GM12801 (cell line): Measurements from ENCODE around the gene LRRC61.

Experiments
- CTCF ChIP-seq: IDR thresholded peaks from one replicate; pipeline ENCODE4 v1.5.1; 2011; ENCODE audit warnings: control low read depth; ENCODE audit not compliant: insufficient read length; ENCODE audit errors: extremely low read depth

The LRRC61 gene

GRCh38 chr7:150361807-150362621, 38.9 kb downstream of the LRRC61 start:
- TF ChIP-seq CTCF, result no peak

- no peak for TF ChIP-seq CTCF
Measured at GRCh38 chr7:150363370-150363769, 40.2 kb downstream of the LRRC61 start.

GRCh38 chr7:150363872-150364271, 40.7 kb downstream of the LRRC61 start:
- TF ChIP-seq CTCF, result no peak

- TF ChIP-seq CTCF, result no peak
Measured at GRCh38 chr7:150365194-150365593, 42.0 kb downstream of the LRRC61 start.

GRCh38 chr7:150365673-150366398, 42.7 kb downstream of the LRRC61 start:
- TF ChIP-seq CTCF, result no peak

GRCh38 chr7:150367677-150368095, 44.5 kb downstream of the LRRC61 start:
- no peak for TF ChIP-seq CTCF

- no peak for TF ChIP-seq CTCF
Measured at GRCh38 chr7:150368096-150368883, 45.1 kb downstream of the LRRC61 start, which contains the start of gene REPIN1. Gene REPIN1 (plus strand): TSS chr7:150368822. CDS start chr7:150369712, 890 bp downstream.
